Superior temporal gyrus (tissue), 1 donor: ENCODE results near the gene LIN52.
"Not testable (repeated sequence)": the region's sequence is repeated elsewhere in the genome, so short reads cannot be mapped to it uniquely, and the experiment has no call there.

Source experiments
- DNase-seq: peaks from one replicate; pipeline ENCODE4 v3.0.0-alpha.2; 2016; ENCODE audit errors: extremely low spot score

The LIN52 gene

DNA sequence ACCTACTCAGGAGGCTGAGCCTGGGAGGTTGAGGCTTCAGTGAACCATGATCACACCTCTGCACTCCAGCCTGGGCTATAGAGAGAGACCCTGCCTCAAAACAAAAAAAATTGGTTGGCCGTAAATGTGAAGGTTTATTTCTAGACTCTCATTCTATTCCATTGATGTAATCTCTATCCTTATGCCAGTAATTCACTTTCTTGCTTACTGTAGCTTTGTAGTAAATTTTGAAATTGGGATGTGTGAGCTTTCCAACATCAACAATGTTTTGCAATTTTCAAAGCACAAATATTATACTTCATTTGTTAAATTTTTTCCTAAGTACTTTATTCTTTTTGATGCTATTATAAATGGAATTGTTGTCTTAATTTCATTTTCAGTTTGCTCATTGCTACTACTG, 24.6 kb downstream of the LIN52 start:
- no peak for DNase-seq

DNA sequence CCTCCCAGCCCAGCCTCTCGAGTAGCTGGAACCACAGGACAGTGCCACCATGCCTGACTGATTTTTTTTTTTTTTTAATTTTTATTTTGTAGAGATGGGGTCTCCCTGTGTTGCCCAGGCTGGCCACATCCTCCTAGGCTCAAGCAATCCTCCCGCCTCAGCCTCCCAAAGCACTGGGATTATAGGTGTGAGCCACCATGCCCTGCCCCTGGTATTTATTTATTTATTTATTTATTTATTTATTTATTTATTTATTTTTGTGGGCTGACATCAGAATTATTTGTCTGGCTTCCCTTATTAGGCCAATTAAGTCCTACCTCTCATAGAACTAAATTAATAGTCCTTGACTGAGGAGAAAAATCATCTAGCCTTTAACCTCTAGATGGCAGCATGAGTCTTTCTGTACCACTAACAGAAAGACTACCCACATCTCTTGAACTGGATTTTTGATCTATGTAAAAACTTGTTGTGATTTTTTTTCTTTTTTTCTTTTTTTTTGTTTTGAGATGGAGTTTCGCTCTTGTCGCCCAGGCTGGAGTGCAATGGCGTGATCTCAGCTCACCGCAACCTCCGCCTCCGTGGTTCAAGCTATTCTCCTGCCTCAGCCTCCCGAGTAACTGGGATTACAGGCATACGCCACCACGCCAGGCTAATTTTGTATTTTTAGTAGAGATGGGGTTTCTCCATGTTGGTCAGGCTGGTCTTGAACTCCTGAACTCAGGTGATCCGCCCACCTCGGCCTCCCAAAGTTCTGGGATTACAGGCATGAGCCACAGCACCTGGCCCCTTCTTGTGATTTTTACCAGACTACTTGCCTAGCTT, 26.9 kb downstream of the LIN52 start:
- peak; percentile 79 for DNase-seq

DNA sequence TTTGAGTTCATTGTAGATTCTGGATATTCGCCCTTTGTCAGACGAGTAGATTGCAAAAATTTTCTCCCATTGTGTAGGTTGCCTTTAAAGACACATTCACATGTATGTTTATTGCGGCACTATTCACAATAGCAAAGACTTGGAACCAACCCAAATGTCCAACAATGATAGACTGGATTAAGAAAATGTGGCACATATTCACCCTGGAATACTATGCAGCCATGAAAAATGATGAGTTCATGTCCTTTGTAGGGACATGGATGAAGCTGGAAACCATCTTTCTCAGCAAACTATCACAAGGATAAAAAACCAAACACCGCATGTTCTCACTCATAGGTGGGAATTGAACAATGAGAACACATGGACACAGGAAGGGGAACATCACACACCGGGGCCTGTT, 40.7 kb downstream of the LIN52 start:
- not testable (repeated sequence) for DNase-seq

DNA sequence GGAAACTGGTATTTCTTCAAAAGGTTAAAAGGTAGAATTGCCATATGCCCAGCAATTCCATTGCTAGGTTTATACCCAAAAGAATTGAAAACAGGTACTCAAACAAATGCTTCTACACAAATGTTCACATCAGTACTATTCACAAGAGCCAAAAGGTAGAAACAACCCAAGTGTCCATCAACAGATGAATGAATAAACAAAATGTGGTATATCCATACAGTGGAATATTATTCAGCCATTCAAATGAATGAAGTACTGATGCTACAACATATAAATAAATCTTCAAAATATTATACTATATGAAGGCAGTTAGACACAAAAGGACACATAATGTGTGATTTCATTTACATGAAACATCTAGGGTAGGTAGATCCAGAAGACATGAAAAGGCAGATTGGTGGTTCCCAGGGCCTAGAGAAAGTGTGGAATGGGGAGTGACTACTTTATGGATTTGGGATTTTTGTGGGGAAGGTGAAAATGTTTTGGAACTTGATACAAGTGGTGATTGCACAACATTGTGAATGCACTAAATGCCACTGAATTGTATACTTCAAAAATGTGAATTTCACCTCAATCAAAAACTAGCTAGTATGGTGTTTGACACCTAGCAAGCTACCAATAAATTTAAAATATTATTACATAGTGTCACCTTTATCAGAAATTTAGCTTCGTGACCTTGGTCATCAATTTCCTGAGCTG, 41.7 kb downstream of the LIN52 start:
- no peak for DNase-seq

DNA sequence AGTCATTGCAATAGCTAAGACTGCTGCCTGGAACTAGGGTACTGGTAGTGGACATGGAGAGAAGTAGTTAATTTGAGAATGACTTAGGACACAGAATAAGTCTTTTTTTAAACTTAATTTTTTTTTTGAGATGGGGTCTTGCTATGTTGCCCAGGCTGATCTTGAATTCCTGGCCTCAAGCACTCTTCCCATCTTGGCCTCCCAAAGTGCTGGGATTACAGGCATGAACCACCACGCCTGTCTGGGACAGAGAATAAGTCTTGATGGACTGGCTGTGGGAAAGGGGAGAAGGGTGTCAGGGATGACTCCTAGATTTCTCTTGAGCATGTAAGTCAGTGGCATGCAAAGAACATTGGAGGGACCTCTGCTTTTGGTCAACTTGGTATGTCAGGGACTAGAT, 42.9 kb downstream of the LIN52 start:
- no peak for DNase-seq

DNA sequence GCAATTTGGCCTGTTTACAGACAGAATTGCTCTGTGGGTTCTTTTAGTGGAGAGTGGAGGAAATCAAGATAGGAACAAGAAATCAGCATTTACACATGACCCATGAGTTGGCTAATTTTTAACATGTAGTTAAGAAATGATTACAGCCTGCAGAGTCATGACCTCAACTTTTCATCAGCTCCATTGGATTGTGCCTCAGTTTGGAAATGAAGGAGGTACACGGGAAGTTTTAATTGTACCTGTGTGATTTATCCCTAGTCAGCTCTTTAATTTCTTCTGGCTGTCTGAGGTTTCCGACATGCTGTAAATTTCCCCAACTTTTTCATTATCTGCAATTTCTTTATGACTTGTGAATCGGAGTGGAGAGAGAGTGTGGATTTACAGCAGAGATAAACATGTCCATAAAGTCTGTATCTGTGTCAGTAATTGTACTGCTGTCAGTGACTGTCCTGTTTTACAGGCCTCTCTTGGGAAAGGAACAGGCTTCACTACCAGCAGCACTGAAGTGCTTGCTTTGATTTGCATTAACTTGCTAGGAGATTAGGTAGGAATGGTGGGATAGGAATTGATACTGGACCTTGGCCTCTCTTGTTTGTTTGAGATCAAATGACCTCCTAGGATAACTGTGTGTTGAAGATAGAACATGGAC, 49.2 kb downstream of the LIN52 start:
- no peak for DNase-seq

DNA sequence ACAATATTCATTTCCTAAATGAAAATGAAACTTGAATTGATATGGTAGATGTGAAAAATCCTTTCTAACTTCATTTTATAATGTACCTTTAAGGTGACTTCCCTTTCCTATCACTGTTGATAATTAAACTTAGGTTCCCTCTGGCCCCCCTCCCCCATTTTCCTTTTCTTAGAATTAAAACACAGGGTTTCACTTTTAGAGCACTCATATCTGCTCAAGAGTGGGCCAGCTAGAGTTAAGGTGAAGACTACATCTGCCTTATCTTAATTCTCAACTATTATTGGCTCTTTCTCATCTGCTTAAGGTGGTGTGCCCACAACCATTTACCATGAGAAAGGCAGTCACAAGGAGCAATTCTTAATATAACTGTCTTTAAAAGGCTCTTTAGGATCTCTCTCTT, 49.7 kb downstream of the LIN52 start:
- no peak for DNase-seq

DNA sequence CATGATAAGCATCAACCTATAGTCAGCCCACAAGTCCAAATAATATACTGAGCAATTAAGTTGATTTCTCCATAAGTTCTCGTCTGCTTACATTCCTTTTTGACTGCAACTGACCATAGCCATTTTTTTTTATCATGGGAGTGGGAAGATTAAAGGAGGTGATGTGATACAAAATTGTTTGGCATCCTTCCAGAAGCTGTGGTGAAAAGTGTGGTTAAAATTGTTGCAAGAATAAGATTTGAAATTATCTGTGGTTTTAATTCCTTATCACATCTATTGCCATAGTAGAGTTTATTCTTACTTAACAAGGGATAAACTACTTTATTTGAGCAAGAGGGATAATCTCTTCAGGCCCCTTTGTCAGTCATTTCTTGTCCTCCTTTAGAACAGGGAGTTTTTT, 50.7 kb downstream of the LIN52 start:
- DNase-seq, result no peak

DNA sequence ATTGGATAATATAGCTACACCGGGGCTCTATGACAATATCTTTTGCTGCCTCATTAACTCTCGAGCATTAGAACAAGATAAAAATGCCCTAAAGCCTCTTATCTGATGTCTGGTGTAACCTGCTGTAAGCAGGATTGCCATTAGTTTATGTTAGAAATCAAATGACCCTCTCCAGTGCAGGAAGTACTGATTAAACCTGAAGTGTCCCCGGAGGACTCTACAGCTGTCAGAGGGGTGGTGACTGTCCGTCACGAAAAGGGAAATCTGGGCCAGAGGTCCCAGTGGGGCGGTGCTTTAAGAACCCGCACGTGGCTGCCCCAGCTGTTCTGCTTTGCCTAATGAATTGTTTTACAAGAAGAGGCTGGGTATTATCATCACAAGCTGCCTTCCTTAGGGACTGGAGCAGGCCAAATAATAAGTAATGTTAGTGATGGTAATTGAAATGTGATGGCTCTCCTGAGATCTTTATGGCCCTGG, 55.7 kb downstream of the LIN52 start:
- DNase-seq, result no peak

DNA sequence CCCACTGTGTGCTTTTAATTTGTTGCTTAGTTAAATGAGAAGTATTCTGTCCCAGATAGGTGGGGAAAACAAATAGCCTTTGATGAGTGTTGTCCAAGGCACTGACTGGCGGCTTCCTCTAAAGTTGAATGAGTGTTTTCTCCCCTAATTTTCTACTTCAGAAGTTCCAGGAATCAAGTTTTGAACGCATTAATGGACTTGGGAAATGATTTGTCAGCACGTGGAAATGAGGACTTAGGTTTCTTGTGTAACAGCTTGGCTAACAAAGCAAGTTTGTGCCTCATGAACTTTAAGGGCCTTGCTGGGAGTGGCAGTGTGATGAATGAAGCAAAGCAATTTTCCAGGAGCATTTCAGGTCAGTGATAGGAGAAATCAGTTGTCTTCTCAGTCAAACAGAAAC, 56.9 kb downstream of the LIN52 start:
- no peak for DNase-seq

DNA sequence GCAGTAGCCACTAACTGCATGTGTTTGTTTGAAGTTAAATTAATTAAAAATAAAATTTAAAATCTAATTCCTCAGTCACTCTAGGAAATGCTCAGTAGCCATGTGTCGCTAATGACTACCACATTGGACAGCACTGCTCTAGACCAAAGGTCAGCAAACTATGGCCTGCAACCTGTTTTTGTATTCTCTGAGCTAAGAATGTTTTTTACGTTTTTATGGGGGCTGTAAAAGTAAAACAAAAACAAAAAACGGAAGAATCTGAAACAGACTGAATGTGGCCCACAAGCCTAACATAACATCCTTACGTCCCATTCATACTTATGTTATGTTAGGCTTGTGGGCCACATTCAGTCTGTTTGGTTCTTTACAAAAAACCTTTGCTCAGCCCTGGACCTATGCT, 57.8 kb downstream of the LIN52 start:
- no peak for DNase-seq

DNA sequence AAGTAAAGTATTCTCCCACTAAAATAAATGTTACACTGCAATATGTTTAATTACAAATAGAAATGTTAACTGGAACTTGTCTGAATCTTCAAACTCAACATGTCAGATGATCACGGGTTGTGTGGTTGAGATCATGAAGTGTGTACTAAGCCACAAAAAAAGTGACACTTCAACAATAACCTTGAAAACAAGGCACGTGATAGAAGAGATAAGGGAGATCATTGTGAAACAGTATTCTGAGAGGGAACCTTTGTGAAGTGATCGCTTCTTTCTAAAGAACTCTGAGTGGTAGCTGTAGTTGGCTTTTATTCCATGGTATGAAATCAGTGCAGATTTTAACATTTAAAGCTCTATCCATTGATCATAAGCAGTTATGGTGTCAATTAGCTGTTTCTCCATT, 60.0 kb downstream of the LIN52 start:
- no peak for DNase-seq

DNA sequence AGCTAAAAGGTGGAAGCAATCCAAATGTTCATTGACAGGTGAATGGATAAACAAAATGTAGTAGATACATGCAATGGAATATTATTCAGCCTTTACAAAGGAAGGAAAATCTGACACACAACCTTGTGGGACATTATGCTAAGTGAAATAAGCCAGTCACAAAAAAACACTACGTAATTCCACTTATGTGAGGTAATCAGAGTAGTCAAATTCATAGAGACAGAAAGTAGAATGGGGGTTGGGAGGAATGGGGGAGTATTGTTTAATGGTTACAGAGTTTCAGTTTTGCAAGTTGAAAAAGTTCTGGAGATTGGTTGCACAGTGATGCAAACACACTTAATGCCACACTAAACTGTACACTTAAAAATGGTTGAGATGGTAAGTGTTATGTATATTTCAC, 62.8 kb downstream of the LIN52 start:
- no peak for DNase-seq

DNA sequence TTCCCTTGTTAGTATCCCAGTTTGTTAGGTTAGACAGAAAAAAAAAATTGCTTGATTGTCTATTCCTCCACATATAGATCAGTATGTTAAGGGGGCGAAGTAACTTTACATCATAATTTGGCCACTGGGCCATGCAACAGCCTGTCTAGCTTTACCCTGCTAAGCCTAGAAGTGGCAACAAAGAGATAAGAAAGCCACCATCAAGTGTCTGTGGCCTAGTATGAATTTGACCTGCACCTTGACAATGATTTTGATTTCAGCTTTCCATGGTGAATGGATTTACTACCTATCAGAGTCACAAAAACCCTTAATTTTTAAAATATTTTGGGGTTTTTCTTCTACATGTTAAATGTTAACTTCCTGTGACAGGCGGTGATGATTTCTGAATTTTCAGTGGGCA, 63.9 kb downstream of the LIN52 start:
- no peak for DNase-seq

DNA sequence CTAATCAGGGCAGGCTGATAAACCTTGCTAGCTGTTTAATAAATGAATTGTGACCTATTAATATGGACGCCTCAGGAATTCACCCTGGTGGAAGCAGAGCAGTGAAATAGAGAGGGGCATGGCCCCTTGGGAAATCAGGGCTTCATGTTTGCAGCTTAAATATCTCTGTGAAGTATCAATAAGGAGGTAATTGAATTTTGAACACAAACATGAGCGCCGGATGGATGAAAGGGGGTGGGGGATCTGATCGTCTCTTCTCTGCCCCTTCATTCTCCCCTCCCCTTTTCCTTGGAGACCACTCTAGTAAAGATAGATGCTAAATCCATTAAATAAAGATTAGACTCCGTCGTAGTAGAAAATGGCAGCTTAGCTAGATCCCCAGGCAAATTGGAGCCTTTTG, 70.5 kb downstream of the LIN52 start:
- DNase-seq, result no peak

DNA sequence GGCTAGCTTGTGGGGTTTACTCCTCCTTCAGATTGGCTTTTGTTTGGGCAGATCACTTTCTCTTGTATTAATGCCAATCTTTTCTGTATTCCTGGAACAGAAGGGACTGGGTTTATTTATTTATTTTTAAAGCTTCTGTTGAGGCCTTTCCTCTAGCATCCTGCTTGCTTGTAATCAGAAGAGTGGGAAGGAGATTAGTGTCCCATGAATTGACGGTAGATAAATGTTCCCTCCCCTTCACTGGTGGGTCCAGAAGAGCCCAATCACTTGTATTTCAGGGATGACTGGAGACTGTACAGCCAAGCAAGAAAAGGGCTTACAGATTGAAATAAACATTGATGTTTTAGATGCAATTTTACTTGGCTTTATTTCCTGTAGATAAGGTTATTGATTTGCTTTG, 71.0 kb downstream of the LIN52 start:
- DNase-seq, result no peak

DNA sequence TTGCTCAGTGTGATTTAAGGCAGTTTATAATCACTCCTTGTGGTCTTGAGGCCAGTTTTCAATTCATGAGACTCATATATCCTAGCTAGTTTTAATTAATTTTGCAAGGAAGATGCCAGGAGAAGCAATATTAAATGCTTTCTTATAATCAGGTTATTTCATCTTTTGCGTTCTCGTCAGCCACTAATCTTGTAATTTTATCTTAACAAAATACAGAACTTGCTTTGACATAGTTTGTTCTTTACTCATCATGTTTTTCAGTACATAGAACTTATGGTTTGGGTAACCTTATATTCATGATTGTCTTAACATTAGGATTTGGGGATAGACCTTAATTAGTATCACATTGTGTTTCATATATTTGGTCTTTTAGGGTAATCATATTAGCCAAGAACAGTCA, 76.0 kb downstream of the LIN52 start:
- DNase-seq, result no peak

DNA sequence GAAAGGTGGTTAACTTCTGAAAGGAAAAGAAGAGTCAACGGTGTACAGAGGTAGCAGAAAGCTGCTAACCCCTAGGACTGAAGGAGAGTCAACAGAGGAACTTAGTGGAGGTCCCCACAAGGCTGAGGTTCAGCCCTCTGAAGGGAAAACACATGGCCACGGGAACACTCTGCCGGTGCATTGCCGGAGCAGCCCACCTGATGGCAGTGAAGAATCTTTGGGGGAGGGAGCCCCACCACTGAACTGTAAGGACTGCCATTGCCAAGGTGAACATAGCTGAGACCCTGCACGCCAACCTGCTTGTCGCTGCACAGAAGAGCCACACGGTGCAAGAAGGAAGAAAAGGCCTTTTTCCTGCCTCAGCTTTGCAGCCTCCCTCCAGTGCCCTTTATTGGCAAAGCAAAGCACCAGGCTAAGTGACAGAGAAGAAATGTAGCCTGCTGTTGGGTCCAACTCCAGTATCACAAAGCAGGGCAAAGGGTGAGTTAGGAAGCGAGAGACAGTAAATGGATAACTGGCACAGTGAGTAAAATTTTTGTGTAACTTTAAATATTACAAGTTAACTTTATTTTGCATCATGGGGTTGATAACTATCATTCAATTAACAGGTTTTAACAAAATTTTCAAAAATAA, 76.9 kb downstream of the LIN52 start:
- no peak for DNase-seq

DNA sequence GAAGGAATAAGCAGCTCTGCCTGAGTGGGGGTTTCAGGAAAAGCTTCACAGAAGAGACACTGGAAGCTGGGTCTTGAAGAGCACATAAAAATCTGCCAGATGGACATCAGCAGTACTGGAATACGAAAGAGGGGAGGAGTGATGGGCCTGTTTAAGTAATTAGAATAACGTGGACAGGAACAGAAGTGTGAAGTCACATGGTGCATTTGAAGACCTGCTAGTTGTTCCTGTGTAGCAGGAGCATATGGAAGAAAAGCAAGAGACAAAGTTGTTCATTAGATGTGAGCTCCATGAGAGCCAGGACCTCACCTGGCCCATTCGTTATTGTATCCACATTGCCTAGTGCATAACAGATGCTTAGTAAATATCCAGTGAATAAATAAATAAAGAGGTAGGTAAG, 85.2 kb downstream of the LIN52 start:
- DNase-seq, result no peak

DNA sequence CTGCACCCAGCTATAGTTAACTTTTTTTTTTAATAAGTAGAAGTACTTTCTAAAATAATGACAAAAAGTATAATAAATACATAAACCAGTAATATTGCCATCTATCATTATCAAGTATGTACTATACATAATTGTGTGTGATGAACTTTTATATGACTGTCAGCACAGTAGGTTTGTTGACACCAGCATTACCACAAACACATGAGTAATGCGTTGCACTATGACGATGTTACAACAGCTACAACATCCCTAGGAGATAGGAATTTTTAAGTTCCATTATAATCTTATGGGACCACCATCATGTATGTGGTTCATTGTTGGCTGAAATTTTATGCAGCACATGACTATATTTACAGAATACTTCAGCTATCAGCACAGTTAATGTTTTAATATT, 91.6 kb downstream of the LIN52 start:
- DNase-seq, result no peak

DNA sequence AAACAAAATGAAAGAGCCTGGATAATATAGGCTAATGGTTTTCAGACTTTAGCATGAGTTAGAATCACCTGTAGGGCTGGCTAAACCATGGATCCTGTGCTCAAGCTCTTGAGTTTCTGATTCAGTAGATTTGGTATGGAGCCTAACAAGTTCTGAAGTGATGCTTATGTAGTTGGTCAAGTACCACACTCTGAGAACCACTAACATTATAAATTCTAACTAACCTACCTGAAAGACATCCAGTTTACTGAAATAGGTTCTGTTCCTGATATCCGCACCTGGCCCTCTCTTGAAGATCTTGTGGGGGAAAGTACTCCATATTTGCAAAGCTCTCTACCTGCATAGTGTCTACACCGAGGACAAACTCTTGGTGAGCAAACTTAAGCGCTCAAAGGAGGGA, 95.1 kb downstream of the LIN52 start:
- no peak for DNase-seq

DNA sequence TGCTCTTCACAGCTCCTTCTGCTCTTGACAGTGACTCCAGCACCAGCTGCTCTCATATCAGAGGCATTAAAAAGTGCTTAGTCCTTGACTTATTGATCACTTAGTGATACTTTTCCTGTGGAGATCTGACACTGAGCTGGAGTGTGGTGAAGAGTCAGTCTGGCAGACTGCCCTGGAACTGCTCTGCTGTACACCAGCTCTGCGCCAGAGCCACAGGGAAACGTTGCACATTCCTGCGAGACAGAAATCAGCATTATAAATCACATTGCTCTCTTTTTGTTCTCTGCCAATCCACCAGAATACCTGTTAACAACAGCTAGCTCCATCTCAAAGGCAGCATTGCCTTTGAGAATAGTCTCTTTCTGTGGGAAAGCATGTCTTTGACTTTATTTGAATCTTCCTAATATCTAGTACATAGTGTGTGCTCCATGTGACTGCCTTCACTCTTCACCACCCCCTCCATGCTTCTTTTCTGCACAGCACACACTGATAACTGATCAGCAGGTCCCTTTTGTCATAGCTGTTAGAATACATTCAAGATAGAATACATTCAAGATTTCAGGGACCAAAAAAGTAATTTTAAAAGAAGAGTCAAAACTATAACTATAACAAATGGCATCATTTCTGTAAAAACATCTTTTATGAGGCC, 106.3 kb downstream of the LIN52 start:
- DNase-seq, result no peak
